OCI-LY7 (cell line): ENCODE results near the gene MAZ.

Experiments
- CTCF ChIP-seq: fragments of 200-600 bp; sonication (generic); conservative IDR thresholded peaks from 2 replicates; pipeline ENCODE4 v1.5.1; 2014; ENCODE audit warnings: mild to moderate bottlenecking, antibody characterized with exemption, low read length, moderate library complexity, mixed read lengths
- EZH2phosphoT487 ChIP-seq: fragments of 200-600 bp; sonication (generic); IDR thresholded peaks from 2 replicates; pipeline ENCODE4 v1.6.1; 2018; ENCODE audit warnings: low read depth, borderline replicate concordance, mild to moderate bottlenecking, mixed run types, antibody characterized with exemption, low read length, moderate library complexity, mixed read lengths

DNA sequence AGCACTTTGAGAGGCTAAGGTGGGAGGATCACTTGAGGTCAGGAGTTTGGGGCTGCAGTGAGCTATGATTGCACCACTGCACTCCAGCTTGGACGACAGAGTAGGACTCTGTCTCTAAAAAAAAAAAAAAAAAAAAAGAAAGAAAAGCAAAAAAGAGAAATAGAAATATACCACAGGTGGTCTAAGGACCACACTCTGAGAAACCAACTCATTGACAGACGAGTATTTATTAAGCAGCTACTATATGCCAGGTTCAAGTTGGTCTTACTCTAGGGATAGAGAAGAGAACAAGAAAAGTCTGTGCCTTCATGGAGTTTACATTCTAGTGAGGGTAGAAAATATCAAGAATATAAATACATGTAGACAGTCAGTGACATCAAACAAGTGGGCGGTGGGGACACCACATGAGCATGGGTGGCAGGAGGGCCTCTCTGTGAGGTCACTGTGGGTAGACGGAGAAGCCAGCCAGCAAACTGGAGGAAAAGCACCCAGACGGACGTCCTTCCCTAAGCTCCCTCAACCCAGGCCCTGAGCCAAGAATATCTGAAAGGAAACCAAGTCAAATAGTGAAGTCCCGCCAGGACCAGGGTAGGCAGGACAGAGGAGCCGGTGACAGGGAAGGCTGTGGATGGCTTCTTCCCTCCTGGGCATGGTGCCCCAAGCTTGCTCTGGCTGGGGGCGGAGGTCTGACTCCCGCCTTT is 52.0 kb downstream of the MAZ start:
- TF ChIP-seq CTCF (no peak), EZH2phosphoT487 (no peak)
